Activated naive CD8-positive, alpha-beta T cell treated with anti-CD3 and anti-CD28 coated beads, Interleukin-2, amount 50 U/mL, for 16 hours (primary cell): Measurements from ENCODE around the gene ROBO1.
"Not testable (repeated sequence)": the region's sequence is repeated elsewhere in the genome, so short reads cannot be mapped to it uniquely, and the experiment has no call there.

Source experiments
- DNase-seq: peaks from one replicate; pipeline ENCODE4 v3.0.0-alpha.2; 2020; ENCODE audit warnings: low read depth, low spot score

ROBO1 gene

GRCh38 chr3:78917536-78917935 is 850.3 kb downstream of the ROBO1 start:
- DNase-seq = no peak

GRCh38 chr3:78913711-78914110 is 854.1 kb downstream of the ROBO1 start:
- DNase-seq = no peak

- no peak for DNase-seq
These were observed 855.1 kb downstream of the ROBO1 start for GRCh38 chr3:78912687-78913086.

GRCh38 chr3:78912259-78912658 is 855.5 kb downstream of the ROBO1 start:
- DNase-seq = no peak

GRCh38 chr3:78911394-78911793 is 856.4 kb downstream of the ROBO1 start:
- no peak for DNase-seq

GRCh38 chr3:78908236-78908635 is 859.6 kb downstream of the ROBO1 start:
- DNase-seq = no peak

- no peak for DNase-seq
These were observed 860.4 kb downstream of the ROBO1 start for GRCh38 chr3:78907367-78907766.

GRCh38 chr3:78906930-78907329 is 860.9 kb downstream of the ROBO1 start:
- DNase-seq = no peak

GRCh38 chr3:78906245-78906644 is 861.6 kb downstream of the ROBO1 start:
- no peak for DNase-seq

- no peak for DNase-seq
These were observed 862.1 kb downstream of the ROBO1 start for GRCh38 chr3:78905700-78906099.

- DNase-seq = no peak
These were observed 866.3 kb downstream of the ROBO1 start for GRCh38 chr3:78901544-78901943.

GRCh38 chr3:78900880-78901279 is 866.9 kb downstream of the ROBO1 start:
- DNase-seq = no peak

GRCh38 chr3:78900426-78900825 is 867.4 kb downstream of the ROBO1 start:
- no peak for DNase-seq

- DNase-seq = no peak
These were observed 872.3 kb downstream of the ROBO1 start for GRCh38 chr3:78895528-78895927.

GRCh38 chr3:78894787-78895186 is 873.0 kb downstream of the ROBO1 start:
- no peak for DNase-seq

- DNase-seq = no peak
These were observed 874.6 kb downstream of the ROBO1 start for GRCh38 chr3:78893161-78893560.

- DNase-seq = no peak
These were observed 878.5 kb downstream of the ROBO1 start for GRCh38 chr3:78889348-78889747.

GRCh38 chr3:78888635-78889034 is 879.2 kb downstream of the ROBO1 start:
- DNase-seq = no peak

- no peak for DNase-seq
These were observed 880.2 kb downstream of the ROBO1 start for GRCh38 chr3:78887547-78888011.

GRCh38 chr3:78887029-78887428 is 880.8 kb downstream of the ROBO1 start:
- DNase-seq = no peak

- not testable (repeated sequence) for DNase-seq
These were observed 883.2 kb downstream of the ROBO1 start for GRCh38 chr3:78884567-78884966.

GRCh38 chr3:78882251-78882650 is 885.5 kb downstream of the ROBO1 start:
- no peak for DNase-seq

GRCh38 chr3:78881501-78881900 is 886.3 kb downstream of the ROBO1 start:
- DNase-seq = no peak
